ENCODE data around the gene OR52K2.
"Not testable (repeated sequence)": the region's sequence is repeated elsewhere in the genome, so short reads cannot be mapped to it uniquely, and the experiment has no call there.

Gene OR52K2

GRCh38 chr11:4480577-4481239 lies 31.6 kb downstream of the OR52K2 start:
- no peak for DNase-seq (ENCODE audit: low spot score)

DNA sequence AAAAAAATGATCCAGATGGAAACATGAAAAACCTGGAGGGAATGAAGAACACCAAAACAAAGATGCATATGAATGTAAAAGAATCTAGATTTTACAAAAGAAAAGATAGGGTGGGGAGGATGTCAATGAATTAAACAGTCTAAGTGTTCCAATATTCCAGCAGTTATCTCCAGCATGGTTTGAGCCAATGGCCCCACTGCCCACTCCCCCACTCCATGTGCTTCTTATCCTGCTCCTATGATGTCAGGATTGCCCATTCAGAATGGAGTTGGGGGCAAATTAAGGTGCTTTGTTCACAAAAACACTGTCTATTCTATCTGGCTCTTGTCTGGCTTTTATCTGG lies 32.1 kb downstream of the OR52K2 start:
- DNase-seq (ENCODE audit: low spot score), result no peak

GRCh38 chr11:4482445-4482844 lies 33.4 kb downstream of the OR52K2 start, which contains the start of gene OR52K1:
OR52K1 (plus strand) TSS chr11:4482646; CDS start chr11:4488901, 6,255 bp downstream.
- no peak for DNase-seq (ENCODE audit: low spot score)

- no peak for DNase-seq (ENCODE audit: low spot score)
Measured at GRCh38 chr11:4484310-4484709, 35.2 kb downstream of the OR52K2 start.

- DNase-seq (ENCODE audit: low spot score), result not testable (repeated sequence)
Measured at GRCh38 chr11:4491405-4491804, 42.3 kb downstream of the OR52K2 start.

- no peak for DNase-seq (ENCODE audit: low spot score)
Measured at GRCh38 chr11:4491878-4492606, 42.9 kb downstream of the OR52K2 start.

- no peak for DNase-seq (ENCODE audit: low spot score)
Measured at GRCh38 chr11:4493480-4493818, 44.4 kb downstream of the OR52K2 start.

DNA sequence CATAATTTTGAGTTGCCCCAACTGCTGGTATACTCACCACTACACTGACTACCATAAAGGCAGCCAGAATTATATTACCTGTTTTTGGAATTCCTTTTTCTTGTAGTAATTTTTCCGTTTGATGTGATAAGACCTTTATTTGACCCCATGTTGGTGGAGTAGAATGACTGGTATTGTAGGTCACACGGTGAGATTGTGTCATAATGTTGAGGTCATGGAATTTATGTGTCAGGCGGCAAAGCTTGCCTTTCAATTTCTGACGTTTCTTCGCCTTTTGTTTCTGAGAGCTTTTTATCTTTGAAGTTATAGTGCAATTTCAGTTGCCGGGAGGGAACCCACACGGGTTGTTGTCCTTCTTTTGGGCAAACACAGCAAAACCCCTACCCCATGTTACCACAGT lies 46.4 kb downstream of the OR52K2 start:
- no peak for DNase-seq (ENCODE audit: low spot score)

- DNase-seq (ENCODE audit: low spot score), result no peak
Measured at GRCh38 chr11:4495986-4496385, 46.9 kb downstream of the OR52K2 start.

DNA sequence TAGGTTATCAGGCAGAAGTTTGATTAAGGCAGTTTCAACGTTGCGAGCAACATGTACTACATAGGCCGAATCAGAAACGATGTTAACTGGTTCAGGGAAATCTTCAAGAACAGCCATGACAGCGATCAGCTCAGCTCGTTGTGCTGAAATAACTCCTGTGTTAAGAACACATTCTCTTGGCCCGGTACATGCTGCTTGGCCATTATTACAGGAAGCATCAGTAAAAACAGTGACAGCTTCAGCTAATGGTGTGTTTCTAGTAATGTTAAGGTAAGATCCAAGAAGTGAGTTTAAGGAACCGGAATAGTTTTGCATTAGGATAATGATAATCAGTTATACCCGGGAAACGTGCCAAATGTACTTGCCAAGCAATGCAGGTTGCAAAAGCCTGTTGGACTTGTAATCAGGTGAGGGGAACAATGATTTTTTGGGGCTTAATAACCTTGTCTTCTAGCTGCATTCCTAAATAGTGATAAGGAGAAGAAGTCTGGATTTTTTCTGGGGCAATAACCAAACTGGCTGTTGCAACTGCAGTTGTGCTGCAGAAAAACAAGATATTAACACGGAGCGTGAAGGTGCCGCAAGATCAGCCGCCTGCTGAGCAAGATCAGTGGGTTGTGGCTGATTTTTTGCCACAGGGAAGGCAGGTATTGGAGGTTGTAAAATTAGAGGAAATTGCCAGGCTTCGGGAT lies 47.6 kb downstream of the OR52K2 start:
- no peak for DNase-seq (ENCODE audit: low spot score)
